T-helper 17 cell (primary cell): ENCODE results near the gene FUT6. TPM values are rescaled to one million over a fixed set of nuclear protein-coding genes. Genes with fewer than 3 reads are reported as not detected.

ENCODE experiments used
- ATAC-seq: fragments of 150-1000 bp; cut with Tn5 transposase; 2 replicates; pipeline ENCODE4 v1.10.0; 2021; ENCODE audit warnings: mild to moderate bottlenecking, moderate library complexity
- DNase-seq, 3 donors: peaks; one replicate each; pipeline versions ENCODE4 v3.0.0 to v3.0.0-alpha.2; 2020 to 2021
- H3K9me3 ChIP-seq: one replicate; pipeline ENCODE4 v1.7.0; 2013; ENCODE audit warnings: low read length, mild to moderate bottlenecking; ENCODE audit not compliant: control insufficient read depth, poor library complexity, severe bottlenecking
- H3K27ac Mint-ChIP-seq: one replicate; pipeline ENCODE4 v1.8.0; 2022; ENCODE audit warnings: mild to moderate bottlenecking, moderate library complexity, mixed read lengths
- H3K27me3 Mint-ChIP-seq: one replicate; pipeline ENCODE4 v1.8.0; 2022; ENCODE audit warnings: mixed read lengths
- H3K36me3 Mint-ChIP-seq: one replicate; pipeline ENCODE4 v1.8.0; 2022; ENCODE audit warnings: low read depth, mixed read lengths
- H3K4me1 Mint-ChIP-seq: one replicate; pipeline ENCODE4 v1.8.0; 2022; ENCODE audit warnings: mild to moderate bottlenecking, mixed read lengths
- H3K4me3 Mint-ChIP-seq: one replicate; pipeline ENCODE4 v1.8.0; 2022; ENCODE audit warnings: mild to moderate bottlenecking, moderate library complexity, mixed read lengths
- total RNA-seq, 4 donors: library from RNA in 2 of 4; stranded (reverse) in 2 of 4; gene quantifications; one replicate each; pipeline ENCODE4 v1.2.3 and lab custom pipeline; 2022 to 2026

Gene FUT6
- total RNA-seq, 2 donors from 2014 or later, result not detected

GRCh38 chr19:5817218-5817617 is 22.3 kb downstream of the FUT6 start:
- Mint-ChIP-seq H3K27me3 (no peaks in the 10 kb centered on the region), H3K4me1 (peaks cover 10% of the 10 kb centered on the region), H3K36me3 (no peaks in the 10 kb centered on the region), H3K27ac (no peak overlapping the region), H3K4me3 (no peak overlapping the region)
- ATAC-seq, result no peak
- H3K9me3 ChIP-seq, result no peaks in the 10 kb centered on the region
- no peak for DNase-seq

- H3K9me3 ChIP-seq, result no peaks in the 10 kb centered on the region
- DNase-seq (no peak), ATAC-seq (no peak)
- Mint-ChIP-seq H3K4me1 (peaks cover 10% of the 10 kb centered on the region), H3K4me3 (no peak overlapping the region), H3K27ac (no peak overlapping the region), H3K27me3 (no peaks in the 10 kb centered on the region), H3K36me3 (no peaks in the 10 kb centered on the region)
Observed at GRCh38 chr19:5814852-5815246, 24.7 kb downstream of the FUT6 start.

DNA sequence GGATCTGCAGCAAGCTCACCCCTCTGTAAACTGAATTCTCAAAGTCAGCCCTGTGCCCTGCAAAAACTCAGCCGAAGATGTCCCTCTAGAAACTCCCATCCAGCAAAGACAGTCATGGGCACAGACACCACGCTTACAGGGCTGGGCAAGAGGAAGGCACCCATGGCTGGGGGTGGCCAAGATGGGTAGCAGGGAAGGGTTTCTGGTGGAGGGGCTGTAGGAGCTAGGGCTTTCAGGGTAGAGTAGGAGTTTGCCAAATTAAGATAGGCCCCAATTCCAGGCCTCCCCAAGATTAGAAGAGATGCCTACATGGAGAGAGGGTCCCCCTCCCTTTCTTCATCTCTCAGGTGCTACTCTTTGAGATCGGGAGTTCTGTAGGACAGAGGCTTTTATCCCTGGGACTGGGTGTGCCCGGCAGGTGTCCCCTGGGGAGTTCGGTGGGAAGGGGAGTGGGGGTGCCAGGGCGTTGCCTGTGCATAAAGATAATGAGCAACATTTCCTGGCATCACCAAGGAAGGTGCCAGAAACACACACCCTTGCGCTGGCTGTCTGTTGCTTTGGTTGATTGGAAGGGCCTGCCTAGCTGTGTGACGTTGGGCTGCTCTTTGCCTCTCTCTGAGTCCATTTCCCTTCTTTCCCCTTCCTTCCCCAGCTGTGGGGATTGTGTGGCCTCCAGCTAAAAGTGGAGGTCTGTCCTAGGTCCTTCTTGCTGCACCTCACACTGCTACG is 25.2 kb downstream of the FUT6 start:
- H3K9me3 ChIP-seq, result no peaks in the 10 kb centered on the region
- Mint-ChIP-seq H3K4me1 (peaks cover 8% of the 10 kb centered on the region), H3K27me3 (no peaks in the 10 kb centered on the region), H3K4me3 (no peak overlapping the region), H3K36me3 (no peaks in the 10 kb centered on the region), H3K27ac (no peak overlapping the region)
- DNase-seq (no peak), ATAC-seq (no peak)

DNA sequence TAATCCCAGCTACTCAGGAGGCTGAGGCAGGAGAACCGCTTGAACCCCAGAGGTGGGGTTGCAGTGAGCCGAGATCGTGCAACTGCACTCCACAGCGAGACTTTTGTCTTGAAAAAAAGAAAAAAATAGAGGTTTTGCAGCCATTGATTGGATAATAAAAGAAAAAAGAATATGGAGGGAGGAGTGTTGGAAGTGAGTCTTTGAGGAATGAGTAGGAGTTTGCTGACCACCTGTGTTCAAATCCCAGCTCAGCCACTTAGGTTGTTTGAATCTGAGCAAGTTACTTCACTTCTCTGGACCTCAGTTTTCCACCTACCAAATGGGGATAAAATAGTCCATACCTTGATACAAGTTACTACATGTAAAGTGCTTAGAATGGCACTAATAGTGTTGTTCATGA is 28.4 kb downstream of the FUT6 start:
- no peaks in the 10 kb centered on the region for H3K36me3 Mint-ChIP-seq
- H3K9me3 ChIP-seq, result no peaks in the 10 kb centered on the region
- H3K4me1 Mint-ChIP-seq, result no peaks in the 10 kb centered on the region
- H3K27ac Mint-ChIP-seq, result no peak overlapping the region
- no peak overlapping the region for H3K4me3 Mint-ChIP-seq
- no peaks in the 10 kb centered on the region for H3K27me3 Mint-ChIP-seq
- no peak for ATAC-seq
- DNase-seq, result no peak

DNA sequence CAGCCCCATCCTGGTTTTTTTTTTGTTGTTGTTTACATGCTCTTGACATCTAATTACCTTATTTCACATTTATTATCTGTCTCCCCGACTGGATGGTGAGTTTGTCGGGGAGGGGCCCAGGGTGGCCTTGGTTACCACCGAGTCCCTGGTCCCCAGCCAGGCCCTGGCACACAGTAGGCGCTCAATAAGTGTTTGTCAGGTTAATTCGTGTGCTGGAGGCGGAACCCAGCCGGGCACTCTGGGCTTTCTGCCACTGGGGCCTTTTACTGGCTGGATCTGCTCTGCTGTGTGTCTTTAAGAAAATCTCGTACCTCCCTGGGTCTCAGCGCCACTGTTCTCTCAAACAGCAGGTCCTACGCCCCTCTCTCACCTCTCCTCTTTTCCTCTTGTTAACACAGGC is 30.0 kb downstream of the FUT6 start:
- H3K9me3 ChIP-seq, result no peaks in the 10 kb centered on the region
- no peaks in the 10 kb centered on the region for H3K4me1 Mint-ChIP-seq
- DNase-seq, result no peak
- no peaks in the 10 kb centered on the region for H3K27me3 Mint-ChIP-seq
- no peak overlapping the region for H3K27ac Mint-ChIP-seq
- H3K36me3 Mint-ChIP-seq, result no peaks in the 10 kb centered on the region
- no peak overlapping the region for H3K4me3 Mint-ChIP-seq
- no peak for ATAC-seq

DNA sequence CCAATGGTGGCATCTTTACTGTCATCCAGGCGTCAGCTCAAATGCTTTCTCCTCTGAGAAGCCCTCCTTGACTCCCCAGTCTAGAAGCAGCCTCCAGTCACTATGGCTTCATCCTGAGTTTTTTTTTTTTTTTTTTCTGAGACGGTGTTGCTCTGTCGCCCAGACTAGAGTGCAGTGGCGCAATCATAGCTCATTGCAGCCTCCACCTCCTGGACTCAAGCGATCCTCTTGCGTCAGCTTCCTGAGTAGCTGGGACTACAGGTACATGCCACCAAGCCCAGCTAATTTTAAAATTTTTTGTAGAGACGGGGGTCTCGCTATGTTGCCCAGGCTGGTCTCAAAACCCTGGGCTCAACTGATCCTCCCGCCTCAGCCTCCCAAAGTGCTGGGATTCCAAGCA is 30.4 kb downstream of the FUT6 start:
- H3K27ac Mint-ChIP-seq, result peak overlapping the region; percentile 19
- H3K4me1 Mint-ChIP-seq, result peaks cover 2% of the 10 kb centered on the region
- H3K27me3 Mint-ChIP-seq, result no peaks in the 10 kb centered on the region
- no peak overlapping the region for H3K4me3 Mint-ChIP-seq
- DNase-seq, result no peak
- H3K36me3 Mint-ChIP-seq, result no peaks in the 10 kb centered on the region
- H3K9me3 ChIP-seq, result no peaks in the 10 kb centered on the region
- no peak for ATAC-seq

DNA sequence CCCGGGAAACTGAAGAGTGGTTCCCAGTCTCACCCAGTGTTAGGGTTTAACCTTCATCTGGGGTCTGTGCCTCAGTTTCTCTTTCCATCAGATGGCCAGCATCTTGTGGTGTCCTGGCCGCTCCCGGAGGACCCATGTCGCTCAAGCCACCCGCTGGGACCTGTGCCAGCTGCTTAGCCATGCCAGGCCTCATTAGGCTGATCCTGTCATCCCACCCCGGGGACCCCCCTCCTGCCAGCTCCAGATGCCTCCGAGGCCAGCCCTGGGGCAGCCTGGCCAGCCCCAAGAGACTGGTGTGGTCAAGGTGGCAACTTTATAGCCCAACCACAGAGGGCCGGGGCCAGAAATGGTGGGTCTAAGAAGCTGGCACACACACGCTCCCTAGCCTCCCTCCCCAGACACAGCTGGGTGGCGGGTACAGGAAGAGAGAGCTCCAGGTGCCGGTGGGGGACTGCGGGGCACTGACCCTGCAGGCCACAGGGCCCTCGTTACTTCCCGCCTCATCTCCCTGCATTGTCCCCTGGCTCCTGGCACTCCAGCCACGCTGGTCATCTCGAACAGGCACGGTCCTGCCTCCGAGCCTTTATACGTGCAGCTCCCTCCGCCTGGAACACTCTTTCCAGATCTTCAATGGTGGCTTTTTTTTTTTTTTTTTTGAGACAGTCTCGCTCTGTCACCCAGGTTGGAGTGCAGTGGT is 31.2 kb downstream of the FUT6 start:
- no peak overlapping the region for H3K4me3 Mint-ChIP-seq
- H3K27me3 Mint-ChIP-seq, result no peaks in the 10 kb centered on the region
- no peaks in the 10 kb centered on the region for H3K9me3 ChIP-seq
- DNase-seq (no peak), ATAC-seq (no peak)
- no peaks in the 10 kb centered on the region for H3K36me3 Mint-ChIP-seq
- peaks cover 6% of the 10 kb centered on the region for H3K4me1 Mint-ChIP-seq
- no peak overlapping the region for H3K27ac Mint-ChIP-seq

DNA sequence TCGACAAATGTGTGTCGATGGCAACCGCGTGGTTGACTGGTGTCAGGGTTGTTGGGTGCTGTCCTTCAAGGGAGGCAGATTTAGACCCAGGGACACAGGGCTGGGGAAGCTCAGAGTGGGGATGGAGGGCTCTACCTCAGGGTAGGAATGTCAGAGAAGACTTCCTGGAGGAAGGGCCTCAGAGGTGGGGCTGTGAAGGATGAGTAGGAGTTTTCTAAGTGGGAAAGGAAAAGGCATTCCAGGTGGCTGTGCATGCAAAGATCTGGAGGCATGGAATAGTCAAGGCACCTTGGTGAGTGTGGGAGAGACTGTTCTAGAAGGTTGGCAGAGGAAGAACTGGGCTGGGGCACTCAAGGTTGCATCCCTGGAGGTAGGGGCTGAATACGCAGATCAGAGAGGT is 32.6 kb downstream of the FUT6 start:
- H3K9me3 ChIP-seq, result no peaks in the 10 kb centered on the region
- Mint-ChIP-seq H3K4me3 (peak overlapping the region; percentile 4), H3K36me3 (no peaks in the 10 kb centered on the region), H3K4me1 (peaks cover 8% of the 10 kb centered on the region), H3K27ac (no peak overlapping the region), H3K27me3 (peaks cover under 1% of the 10 kb centered on the region)
- ATAC-seq (no peak), DNase-seq (no peak)

DNA sequence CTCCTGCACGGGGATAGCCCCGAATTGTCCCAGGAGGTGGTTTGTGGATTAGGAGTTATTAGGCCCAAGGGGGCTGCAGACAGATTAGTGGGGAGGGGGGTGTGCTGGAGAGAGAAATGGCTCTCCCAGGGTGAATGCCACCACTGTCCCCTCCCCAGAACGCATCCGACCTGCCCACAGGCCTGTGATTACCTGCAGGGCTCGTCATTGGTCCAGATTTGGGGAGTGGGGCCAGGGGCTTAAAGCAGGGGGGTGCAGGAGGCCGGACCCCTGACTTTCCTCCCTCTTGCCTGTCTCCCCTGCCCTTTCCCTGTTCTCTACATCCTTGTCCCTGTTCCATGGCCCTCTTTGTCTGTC is 33.4 kb downstream of the FUT6 start:
- no peak overlapping the region for H3K27ac Mint-ChIP-seq
- ATAC-seq, result no peak

DNA sequence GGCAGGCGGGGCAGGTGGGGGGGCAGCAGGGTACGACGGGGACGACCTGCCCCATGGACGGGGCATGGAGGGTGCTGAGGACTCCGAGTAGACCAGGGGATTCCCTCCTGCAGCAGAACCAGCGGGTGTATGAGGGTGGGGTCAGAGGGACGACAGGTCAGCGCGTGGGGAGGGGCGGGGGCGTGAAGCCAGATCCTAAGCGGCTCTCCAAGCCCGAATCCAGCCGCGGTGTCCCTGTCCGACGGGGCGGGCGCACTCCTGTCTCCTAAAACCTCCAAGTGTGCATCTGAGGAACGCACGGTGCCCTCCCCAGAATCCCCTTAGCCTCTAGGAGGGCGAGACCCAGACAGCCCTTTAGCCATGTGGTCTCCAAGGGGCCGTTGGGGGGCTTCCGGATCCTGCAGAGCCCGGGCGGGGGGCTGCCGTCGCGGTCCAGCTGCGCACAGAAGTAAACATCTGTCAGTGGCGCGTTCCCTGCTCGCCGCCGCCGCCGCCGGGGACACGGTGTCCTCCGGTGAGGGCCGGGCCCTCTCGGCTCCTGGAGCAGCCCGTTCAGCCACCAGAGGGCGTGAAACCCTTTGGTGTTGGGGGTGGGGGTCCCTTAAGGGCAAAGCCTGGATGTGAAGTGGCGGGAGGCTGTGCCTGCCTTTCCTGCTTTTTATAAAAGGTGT is 33.9 kb downstream of the FUT6 start:
- ATAC-seq (no peak), DNase-seq (peak; percentile 36 to 54 (median 42))
- Mint-ChIP-seq H3K27ac (no peak overlapping the region), H3K36me3 (no peaks in the 10 kb centered on the region), H3K4me1 (peaks cover 10% of the 10 kb centered on the region), H3K4me3 (peak overlapping the region; percentile 71), H3K27me3 (peaks cover 11% of the 10 kb centered on the region)
- no peaks in the 10 kb centered on the region for H3K9me3 ChIP-seq

More for the DNA sequence above, 33.4 kb downstream of the FUT6 start:
- H3K4me3 Mint-ChIP-seq, result peak overlapping the region; percentile 25
- H3K4me1 Mint-ChIP-seq, result peaks cover 10% of the 10 kb centered on the region
- no peaks in the 10 kb centered on the region for H3K36me3 Mint-ChIP-seq
- peaks cover 6% of the 10 kb centered on the region for H3K27me3 Mint-ChIP-seq
- no peak for DNase-seq
- no peaks in the 10 kb centered on the region for H3K9me3 ChIP-seq

DNA sequence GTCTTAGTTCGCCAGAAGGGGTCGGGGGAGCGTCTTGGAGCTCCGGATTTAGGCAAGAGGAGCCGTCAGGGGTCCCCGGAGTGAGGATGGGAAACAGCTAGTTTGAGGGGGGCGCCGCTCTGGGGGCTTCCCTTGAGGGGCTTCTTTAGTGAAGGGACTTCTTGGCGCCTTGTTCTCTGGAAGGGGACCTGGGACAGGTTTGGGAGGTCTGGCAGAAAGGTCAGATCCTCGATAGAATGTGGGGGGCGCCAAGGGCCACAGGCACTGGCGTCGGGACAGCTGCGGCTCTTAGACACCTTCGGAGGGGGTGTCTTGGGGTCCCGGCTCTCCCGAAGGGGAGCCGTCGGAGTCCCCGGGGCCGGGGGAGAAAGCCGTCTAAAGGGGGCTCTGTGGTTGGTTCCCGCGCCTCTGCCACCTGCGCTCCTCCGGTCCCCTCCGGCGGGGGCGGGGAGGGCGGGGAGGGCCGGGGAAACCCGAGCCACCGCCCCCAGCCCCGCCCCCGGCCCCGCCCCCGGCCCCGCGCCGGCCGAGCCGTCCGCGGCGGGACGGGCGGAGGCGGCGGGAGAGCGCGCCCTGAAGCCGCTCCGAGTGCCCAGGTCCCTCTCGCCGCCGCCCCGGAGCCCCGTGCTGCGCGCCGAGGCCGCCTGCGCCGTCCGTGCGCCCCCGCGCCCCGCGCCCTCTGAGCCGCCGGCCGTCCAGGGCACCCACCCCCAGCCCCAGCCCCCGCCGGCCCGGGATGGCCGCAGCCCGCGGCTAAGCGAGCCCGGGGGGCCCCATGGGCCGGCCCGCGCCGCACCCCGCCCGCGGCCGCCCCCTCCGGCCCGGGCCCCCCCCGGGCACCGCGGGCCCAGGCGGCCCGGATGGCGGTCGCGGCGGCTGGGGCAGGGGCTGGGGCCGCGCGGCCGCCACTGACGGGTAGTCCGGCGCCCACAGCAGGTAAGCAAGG is 34.7 kb downstream of the FUT6 start, which contains the start of gene NRTN:
TSS of gene NRTN (plus strand) at position 552 of the 946 bp plus-strand sequence. CDS start 19,099 bp downstream, outside the sequence.
- DNase-seq, result peak in 2 of 3 donors; percentile 52 to 59
- H3K36me3 Mint-ChIP-seq, result no peaks in the 10 kb centered on the region

DNA sequence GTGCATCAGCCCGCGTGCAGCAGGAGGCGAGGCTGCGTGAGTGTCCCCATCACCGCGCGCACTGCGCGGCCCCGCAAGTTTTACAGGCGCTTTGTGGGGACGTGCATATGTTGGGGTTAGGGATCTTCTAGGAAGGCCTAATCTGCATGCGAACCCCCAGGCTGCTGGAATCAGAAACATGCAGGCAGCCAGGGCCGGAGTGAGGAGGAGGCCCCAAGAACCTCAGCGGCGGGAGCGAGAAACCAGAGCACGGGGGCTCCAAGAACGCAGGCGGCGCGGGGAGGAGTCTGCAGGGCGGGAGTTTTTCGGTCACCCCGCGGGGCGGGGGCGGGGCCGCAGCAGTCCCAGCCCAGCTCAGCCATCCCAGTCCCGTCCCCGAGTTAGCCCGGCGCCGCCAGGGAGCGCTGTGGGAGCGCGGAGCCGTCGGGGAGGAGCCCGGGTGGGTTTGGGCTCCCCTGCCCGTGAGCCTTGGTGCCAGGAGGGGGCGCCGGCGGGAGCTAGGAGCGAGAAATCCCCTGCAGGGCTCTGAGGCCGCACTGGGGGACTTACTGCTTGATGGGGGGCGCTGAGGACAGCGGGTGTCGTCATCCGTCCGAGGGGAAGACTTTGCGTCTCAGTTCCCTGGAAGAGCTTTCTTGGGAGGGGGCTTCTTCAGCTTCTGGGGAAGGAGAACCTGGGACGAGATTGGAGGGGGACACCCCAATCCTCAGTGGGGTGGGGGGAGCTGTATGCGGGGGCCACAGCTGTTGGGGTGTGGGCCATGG is 35.6 kb downstream of the FUT6 start:
- Mint-ChIP-seq H3K36me3 (peaks cover under 1% of the 10 kb centered on the region), H3K27ac (peak overlapping the region; percentile 75), H3K4me3 (peak overlapping the region; percentile 87), H3K4me1 (peaks cover 12% of the 10 kb centered on the region), H3K27me3 (peaks cover 14% of the 10 kb centered on the region)
- DNase-seq (peak; percentile 88 to 96 (median 92)), ATAC-seq (peak; percentile 97)
- H3K9me3 ChIP-seq, result no peaks in the 10 kb centered on the region

More for the DNA sequence above, 34.7 kb downstream of the FUT6 start, which contains the start of gene NRTN:
- H3K9me3 ChIP-seq, result no peaks in the 10 kb centered on the region
- Mint-ChIP-seq H3K27me3 (peaks cover 13% of the 10 kb centered on the region), H3K4me3 (peak within 1 kb of the TSS; percentile 87), H3K27ac (peak within 1 kb of the TSS; percentile 75), H3K4me1 (peaks cover 10% of the 10 kb centered on the region)
- ATAC-seq, result peak; percentile 35
